ENCODE results near the gene ZBP1.

The ZBP1 gene

DNA sequence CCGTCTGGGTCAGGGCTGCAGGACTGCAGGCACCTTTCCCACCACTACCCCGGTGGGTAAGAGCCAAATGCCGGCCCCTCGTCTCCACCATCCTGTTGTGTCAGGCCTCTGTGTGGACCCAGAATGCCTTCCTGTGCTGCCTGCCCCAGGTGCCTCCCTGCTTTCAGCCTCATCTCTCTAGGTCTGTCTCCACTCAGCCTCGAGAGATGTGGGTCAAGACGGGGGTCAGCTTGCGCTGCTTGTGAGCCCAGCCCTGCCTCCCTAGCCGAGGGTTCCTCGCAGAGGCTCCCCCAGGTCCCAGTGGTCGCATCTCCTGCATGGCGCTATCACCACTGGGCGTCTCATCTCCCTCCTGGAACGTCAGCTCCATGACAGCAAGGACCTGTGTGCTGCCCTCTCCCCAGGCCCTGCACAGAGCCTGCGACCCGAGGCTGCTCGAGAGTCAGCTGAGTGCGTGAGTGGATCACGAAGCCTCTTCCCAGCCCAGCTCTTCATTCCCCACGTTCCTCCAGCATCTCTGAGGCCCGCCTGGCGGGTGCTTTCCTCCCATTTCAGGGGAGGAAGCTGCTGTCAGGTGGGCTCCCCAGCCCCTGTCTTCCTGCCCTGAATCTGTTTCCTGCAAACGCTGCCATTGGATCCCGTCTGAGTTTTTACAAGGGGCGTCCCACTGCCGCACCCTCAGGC lies 38.7 kb upstream of the ZBP1 start:
- no peak for DNase-seq (ENCODE audit: insufficient read length, low spot score)
- FAIRE-seq = no peak

DNA sequence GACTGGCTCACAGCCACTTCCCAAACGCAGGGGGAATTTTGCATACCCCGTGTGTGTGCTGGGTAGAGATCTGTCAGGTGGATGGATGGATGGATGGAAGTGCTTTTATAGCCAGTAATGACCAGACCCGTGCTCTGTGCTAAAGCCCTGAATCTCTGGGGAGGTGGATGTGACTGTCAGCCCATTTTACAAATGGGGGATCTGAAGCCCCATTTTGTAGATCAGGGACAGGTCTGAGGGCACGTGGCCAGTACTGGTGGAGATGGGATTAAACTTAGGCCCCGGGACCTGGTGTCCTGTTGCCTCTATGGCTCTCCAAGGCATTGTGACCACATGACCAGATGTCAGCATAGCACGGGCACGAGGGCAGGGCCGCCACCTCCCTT lies 38.2 kb upstream of the ZBP1 start:
- DNase-seq (ENCODE audit: insufficient read length, low spot score) = no peak
- no peak for FAIRE-seq

DNA sequence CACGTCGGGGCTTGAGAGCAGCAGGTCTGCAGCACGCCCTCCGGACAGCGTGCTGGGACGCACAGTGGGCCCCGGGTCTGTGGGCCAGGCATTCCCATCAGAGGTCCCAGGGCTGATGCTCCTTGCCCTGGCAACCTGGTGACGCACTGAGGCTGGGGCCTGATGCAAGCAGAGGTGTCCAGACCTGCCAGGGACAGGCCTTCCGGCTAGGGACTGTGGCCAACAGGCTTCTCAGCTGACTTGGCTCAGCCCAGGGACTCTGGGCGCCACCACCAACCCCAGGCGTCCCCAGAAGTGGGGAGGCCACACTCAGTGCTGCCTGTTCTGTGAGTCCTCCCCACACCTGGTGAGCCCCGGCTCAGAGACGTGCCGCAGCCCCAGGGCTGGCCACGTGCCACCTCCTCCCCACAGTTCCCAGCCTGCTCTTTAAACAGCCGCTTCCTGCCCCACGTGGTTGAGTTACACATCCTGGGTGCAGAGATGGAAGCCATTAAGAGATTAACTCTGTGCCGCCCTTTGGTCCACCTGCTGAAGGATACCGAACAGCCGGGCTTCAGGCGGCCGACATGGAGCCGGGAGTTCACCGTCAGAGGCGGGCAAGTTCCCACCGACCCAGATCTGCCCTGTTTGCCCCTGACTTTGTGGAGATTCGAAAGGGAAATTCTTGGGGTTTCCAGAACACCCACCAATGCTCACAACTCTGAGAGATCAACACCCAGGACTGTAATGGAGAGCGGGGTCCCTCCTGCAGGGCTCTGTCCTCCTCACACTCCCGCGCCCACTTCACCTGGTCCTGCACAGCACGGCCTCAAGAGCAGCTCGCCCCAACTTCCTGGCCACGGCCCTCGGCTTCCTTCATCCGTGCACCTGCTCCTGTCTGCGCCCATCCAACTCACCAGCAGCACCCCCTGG lies 37.6 kb upstream of the ZBP1 start:
- DNase-seq (ENCODE audit: insufficient read length, low spot score) (no peak), FAIRE-seq (no peak)

DNA sequence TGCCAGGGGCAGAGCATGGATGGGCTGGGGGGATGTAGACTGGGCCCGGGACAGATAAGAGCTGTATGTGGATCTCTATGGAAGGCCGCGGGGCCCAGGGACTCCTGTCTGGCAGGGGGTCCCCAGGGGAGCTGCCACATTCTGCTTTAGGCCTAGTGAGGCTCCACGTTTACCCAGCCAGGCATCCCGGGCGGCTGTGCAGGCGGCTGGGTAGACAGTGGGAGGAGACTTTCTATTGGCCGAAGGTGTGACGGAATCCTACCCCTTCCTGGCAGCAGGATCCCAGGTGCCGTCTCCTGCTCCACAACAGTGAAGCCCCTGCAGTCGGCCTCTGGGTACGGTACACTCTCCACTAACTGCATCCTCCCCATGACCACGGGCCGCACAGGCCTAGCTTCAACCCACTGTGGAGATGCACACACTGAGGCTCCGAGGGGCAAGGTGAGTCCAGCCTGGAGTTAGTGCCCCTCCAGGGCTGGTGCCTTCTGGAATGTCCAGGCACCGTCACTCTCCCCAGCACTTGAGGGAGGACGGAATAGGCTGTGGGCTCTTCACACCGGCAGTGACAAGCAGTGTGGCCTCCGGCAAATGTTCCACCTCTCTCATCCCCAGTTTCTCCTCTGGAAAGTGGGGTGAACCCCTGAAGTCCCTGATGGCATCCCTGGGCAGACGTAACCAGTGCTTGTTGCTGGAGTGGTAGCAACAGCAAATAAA lies 36.8 kb upstream of the ZBP1 start:
- FAIRE-seq = no peak
- no peak for DNase-seq (ENCODE audit: insufficient read length, low spot score)

DNA sequence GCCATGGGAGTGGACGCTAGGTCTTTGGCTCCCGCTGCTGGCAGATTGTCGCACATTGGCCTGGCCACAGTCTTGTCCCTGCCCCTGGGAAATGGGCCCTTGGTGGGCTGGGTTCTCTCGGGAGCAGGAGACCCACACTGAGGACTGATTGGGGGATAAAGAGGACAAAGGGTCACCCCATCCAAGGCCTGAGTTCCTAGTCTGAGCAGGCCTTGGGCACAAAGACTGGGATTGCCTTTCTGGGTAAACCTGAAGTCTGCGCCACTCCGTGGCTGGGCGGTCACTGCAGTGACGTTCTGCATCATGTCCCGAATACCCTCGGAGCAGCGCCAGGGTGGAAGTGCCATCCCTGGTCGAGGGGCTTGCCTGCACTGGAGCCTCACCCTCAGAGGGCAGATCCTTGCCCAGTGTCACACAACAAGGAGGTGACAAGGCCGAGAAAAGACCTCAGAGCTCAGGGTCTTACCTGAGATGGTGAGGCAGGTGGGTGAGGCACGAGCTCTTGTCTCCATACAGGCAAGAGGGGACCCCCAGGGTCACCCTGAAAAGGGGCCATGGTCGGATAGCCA lies 36.1 kb upstream of the ZBP1 start:
- DNase-seq (ENCODE audit: insufficient read length, low spot score) (no peak), FAIRE-seq (no peak)

DNA sequence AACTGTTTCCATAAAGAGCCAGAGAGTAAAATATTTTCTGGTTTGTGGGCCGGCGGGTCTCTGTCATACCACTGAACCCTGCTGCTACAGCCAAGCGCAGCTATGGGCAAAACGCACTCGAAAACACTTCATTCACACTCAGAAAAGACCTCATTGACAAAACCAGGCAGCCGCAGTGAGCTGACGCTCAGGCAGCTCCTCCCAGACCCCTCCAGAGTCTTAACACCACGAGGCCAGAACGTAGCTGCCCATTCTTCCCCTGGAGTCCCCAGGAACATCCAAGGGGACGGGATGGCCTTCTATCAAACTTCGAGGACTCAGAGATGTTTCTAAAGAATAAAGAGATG lies 35.6 kb upstream of the ZBP1 start:
- FAIRE-seq = no peak
- DNase-seq (ENCODE audit: insufficient read length, low spot score) = no peak

DNA sequence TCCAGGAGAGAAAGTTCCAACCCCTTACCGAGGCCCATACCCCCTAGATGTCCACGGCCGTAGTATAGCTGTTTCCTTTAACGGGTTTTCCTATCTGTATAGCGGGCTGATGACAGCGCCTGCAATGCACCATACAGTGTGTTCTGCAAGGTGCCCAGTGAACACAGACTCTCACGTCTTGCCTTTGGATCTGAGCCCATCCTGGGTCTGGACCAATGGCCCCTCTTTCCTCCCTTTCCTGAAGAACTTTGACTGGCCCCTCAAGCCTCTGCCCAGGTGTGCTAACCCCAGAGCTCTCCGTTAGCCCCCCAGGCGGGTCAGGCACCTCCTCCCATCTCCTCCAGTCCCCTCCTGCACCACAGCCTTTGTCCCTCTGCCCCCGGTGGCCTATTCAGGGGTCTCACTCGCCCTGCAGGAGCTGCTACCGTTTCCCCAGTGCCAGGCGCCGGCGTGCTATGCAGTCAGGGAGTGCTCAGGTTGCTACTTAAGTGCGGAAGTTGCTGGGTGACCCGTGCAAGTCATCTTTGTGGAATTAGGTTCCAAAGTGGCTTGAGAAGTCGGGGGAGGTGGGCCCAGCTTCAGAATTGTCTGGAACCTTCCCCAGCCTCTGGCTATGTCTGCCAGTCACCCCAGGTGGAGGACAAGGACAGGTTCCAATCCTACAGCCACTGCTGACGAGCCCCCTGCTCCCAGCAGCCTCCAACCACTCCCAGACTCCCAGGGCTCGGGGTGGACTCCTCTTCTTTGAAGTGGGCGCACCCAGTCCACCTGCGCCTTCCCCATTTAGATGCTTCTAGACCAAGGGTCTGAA lies 35.0 kb upstream of the ZBP1 start:
- no peak for DNase-seq (ENCODE audit: insufficient read length, low spot score)
- FAIRE-seq = no peak

DNA sequence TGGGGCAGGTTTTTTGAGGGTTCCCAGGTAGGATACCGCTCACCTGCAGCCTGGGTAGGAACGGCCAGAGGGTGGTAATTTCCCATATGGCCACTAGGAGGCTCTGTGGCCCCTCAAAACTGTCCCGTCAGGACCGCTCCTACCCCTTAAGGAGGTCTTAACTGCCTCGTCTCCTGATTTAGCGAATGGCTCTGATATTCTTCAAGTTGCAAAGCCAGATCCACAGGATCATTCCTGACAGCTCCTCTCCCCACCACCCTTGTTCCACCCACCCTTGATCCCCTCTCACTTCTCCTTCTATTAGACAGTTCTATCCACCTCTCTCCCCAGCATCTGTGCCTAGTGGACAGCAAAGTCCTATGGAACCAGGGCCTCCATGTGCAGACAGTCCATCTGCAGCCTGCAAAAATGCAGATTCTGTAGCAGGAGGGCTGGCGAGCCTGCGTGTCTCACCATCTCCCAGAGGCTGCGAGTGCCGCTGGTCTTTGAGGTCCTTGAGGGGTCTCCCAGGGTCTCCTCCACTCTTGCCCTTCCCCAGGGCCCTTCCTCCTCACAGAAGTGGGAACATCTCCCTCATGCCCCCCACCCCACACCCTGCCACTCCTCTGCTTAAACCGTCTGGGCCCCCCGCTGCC lies 34.3 kb upstream of the ZBP1 start:
- DNase-seq (ENCODE audit: insufficient read length, low spot score) = peak; percentile 98
- peak; percentile 88 for FAIRE-seq

DNA sequence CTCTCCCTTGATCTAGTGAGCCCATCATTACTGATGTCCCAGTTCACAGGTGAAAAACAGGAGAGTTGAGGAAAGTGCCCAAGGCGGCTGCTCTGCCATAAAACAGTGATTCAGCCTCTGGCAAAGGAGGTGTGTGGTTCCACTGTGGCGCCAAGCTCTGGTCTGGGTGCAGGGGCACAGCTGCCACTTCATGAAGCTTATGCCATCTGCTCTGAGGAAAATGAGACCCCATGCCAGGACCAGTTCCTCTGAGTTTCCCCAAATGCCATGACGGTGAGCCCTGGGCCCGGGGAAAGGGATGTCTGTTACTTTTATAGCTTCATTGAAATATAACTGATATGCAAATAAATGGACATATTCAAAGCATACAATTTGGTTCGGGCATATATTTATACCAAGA lies 33.7 kb upstream of the ZBP1 start:
- DNase-seq (ENCODE audit: insufficient read length, low spot score) (no peak), FAIRE-seq (no peak)

DNA sequence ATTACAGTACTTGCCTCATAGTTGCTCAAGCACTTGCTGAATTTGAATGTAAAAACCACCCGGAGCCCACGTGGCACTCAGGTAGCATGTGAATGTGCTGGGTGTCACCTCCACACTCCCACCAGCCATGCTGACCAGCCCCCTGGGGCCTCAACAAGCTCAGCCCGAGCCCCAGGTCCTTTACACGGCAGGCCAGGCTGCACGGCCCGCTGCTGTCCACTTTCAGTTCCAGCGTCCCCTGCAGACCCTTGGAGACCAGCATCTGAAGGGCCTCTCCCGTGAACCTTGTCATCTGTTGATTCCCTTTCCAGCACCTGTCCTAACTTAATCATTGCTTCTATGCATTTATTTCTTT lies 33.3 kb upstream of the ZBP1 start:
- FAIRE-seq = no peak
- DNase-seq (ENCODE audit: insufficient read length, low spot score) = no peak

DNA sequence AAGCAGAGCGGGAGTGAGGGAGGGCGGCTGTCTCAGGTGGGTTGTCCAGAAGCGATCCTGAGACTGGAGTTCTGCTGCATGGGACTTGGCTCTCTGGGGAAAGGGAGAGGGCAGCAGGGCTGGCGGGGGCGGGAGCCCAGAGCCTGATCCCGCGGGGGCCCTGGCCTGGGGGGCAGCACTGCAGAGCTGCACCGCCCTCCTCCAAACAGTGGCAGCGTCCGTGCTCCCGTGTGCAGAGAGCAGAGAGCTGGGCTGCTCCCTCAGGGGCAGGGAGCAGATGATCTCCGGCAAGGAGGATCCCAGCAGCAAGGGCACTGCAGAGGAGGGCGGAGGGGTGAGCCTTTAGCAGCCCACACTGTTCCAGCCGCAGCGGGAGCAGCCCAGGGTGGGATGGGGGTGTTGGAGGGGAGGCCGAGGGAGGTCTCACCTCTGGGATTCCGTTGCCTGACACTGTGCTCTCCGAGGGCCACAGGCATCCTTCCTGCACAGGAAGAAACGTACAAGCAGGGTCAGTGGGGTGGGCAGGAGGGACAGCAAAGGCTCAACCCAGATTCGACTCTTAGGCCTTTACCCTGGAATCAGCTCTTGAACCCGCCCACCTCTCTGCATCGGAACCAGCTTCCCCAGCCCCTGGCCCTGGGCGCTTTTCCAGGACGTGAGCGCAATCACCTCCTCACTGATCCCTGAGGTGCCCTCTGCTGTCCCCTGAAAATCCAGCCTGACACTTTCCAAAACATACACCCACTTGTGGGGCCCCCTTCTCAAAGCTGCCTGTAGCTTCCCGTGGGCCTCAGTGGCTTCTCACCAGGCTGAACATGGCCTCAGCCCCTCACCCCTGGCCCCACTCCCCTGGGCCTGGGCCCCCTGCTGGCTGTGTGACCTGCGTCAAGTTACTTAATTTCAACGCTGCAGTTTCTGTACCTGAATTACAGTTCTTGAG lies 32.6 kb upstream of the ZBP1 start:
- FAIRE-seq (no peak), DNase-seq (ENCODE audit: insufficient read length, low spot score) (no peak)

DNA sequence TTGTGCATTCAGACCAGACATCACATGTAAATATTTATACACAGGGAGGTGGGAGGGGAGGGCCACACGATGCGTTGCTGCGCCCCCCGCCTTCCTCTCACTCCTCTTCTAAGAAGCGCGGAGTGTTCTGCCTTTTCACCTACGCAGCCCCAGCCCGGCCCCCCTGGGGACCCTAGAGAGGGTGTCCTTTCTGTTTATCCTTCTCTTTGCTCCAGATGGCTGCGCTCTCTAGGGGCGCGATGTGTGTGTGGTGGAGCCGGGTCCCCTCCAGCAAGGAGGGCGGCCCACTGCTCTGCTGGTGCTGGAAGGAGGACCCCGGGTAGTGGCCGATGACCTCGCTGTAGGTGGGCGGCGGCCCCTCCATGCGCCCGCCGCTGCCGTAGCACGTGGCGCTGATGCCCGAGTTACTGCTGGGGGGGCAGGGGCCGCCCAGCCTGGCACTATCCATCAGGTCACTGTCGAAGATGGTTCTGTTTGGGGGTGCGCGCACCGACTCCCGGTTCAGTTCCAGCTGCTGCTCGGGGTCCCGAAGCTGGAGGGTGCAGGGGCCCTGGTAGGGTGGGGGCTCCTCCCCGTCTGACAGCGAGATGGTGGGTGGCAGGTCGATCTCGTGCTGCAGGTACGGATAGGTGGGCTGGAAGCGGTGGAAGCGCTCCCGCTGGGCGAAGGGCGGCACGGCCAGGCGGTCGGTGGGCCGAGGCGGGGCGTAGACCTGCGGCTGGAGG lies 31.8 kb upstream of the ZBP1 start:
- DNase-seq (ENCODE audit: insufficient read length, low spot score) (no peak), FAIRE-seq (no peak)

DNA sequence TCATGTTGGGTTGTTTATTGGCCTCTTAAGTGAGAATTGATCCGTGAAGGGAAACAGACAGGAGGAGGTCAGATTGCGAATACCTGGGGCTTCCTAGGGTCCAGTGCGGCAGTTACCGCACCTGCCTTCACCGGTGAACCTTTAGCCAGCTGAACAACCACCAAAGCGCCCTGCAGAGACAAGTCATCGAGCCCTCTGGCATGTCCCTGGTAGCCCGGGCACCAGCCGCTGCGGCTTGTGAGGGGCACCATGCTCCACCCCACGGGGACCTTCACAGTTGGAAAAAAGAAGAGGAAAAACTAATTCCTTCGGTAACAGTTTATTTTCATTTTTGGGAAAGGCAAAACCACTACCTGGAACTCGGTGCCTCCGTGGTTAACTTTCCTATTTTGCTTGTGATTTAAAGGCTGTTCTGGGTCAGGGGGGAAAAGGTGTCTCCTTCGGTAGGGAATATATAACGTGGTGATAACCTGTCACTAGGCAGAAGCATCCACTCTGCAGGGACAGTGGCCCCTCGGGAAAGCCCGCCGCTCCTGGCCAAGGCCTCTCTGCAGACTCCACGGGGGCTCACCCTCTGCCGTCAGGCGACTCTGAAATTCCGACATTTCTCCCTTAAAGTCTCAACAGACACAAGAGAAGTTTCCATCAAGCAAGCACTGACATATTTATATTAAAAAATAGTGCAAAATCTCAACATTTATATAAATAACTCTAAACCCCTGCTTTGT lies 30.7 kb upstream of the ZBP1 start:
- FAIRE-seq = no peak
- DNase-seq (ENCODE audit: insufficient read length, low spot score) = no peak

DNA sequence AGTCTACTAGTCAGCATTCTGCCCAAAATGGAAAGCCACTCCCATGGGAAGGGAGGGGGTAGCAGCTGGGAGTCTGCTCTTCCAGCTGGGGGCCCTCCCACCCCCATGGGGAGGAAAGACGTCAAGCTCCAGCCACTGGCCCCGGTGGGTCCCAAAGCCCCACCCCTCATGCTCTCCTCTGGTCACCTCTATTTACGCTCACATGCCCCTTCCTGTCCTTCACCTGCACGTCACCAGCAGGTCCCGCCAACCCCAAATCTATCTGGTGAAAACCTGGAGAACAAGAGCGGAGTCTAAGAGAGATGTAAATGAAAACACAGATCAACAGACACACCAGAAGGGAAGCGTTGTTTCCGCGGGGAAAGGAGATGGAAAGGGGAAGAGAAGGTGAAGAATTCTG lies 30.0 kb upstream of the ZBP1 start:
- FAIRE-seq = no peak
- DNase-seq (ENCODE audit: insufficient read length, low spot score) = no peak

DNA sequence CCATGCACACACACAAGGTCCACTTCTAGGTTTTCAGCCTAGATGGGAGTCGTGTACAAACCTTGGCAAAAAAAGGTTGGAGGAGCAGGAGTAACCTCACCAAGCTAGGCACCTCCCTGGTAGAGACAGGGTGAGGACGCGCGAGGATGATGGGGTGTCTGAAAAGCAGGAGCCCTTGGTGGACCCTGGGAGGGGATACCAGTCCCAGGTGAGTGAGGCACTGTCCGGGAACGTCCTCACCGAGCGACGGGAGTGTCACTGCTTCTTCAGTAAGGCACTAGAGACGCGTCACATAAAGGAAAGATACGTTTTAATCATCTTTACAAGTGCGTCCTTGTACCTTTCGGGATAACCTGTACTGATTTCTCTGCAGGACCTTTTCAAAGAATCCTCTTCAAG lies 29.4 kb upstream of the ZBP1 start:
- DNase-seq (ENCODE audit: insufficient read length, low spot score) = no peak
- FAIRE-seq = no peak

DNA sequence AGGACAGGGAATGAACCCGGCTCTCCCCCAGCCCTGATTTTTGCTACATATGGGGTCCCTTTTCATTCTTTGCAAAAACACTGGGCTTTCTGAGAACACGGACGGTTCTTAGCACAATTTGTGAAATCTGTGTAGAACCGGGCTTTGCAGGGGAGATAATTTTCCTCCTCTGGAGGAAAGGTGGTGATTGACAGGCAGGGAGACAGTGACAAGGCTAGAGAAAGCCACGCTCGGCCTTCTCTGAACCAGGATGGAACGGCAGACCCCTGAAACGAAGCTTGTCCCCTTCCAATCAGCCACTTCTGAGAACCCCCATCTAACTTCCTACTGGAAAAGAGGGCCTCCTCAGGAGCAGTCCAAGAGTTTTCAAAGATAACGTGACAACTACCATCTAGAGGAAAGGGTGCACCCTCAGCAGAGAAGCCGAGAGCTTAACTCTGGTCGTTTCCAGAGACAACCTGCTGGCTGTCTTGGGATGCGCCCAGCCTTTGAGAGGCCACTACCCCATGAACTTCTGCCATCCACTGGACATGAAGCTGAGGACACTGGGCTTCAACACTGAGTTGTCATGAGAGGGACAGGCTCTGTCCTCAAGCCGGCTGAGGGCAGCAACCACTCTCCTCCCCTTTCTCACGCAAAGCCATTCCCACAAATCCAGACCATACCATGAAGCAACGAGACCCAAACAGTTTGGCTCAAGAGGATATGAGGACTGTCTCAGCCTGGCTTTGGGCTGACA lies 28.8 kb upstream of the ZBP1 start:
- DNase-seq (ENCODE audit: insufficient read length, low spot score) (no peak), FAIRE-seq (no peak)

All from GM19239 (cell line).